ENCODE data around the gene CGB3. TPM values are rescaled to one million over a fixed set of nuclear protein-coding genes. Genes with fewer than 3 reads are reported as not detected.
"Not testable (repeated sequence)": the region's sequence is repeated elsewhere in the genome, so short reads cannot be mapped to it uniquely, and the experiment has no call there.

CGB3 gene
- total RNA-seq, 1 experiment from 2014 or later = not detected

GRCh38 chr19:49019242-49019932 lies 4.7 kb downstream of the CGB3 start:
- in situ Hi-C loops (cut with HindIII; ENCODE audit: low pct_unique_long_range_greater_than_20kb, low sequenced_read_pairs) = no loop called here
- peak; percentile 77 for DNase-seq (ENCODE audit: low read depth)

- in situ Hi-C loops (cut with HindIII; ENCODE audit: low pct_unique_long_range_greater_than_20kb, low sequenced_read_pairs); DNase-seq (ENCODE audit: low read depth): not testable (repeated sequence)
Observed at GRCh38 chr19:49018388-49019241, 5.5 kb downstream of the CGB3 start.

- no peak for DNase-seq (ENCODE audit: low read depth)
- in situ Hi-C loops (cut with HindIII; ENCODE audit: low pct_unique_long_range_greater_than_20kb, low sequenced_read_pairs) = no loop called here
Observed at GRCh38 chr19:49017666-49018351, 6.3 kb downstream of the CGB3 start.

GRCh38 chr19:49017041-49017665 lies 7.0 kb downstream of the CGB3 start, which contains the start of gene LHB:
Gene LHB (minus strand): TSS chr19:49017091. CDS start chr19:49017081, 10 bp downstream.
- DNase-seq (ENCODE audit: low read depth) = no peak
- in situ Hi-C loops (cut with HindIII; ENCODE audit: low pct_unique_long_range_greater_than_20kb, low sequenced_read_pairs) = no loop called here

- no peak for DNase-seq (ENCODE audit: low read depth)
- in situ Hi-C loops (cut with HindIII; ENCODE audit: low pct_unique_long_range_greater_than_20kb, low sequenced_read_pairs) = no loop called here
Observed at GRCh38 chr19:49016067-49016839, 7.9 kb downstream of the CGB3 start.

GRCh38 chr19:49014870-49015255 lies 9.3 kb downstream of the CGB3 start:
- in situ Hi-C loops (cut with HindIII; ENCODE audit: low pct_unique_long_range_greater_than_20kb, low sequenced_read_pairs) = no loop called here
- no peak for DNase-seq (ENCODE audit: low read depth)

- no peak for DNase-seq (ENCODE audit: low read depth)
- in situ Hi-C loops (cut with HindIII; ENCODE audit: low pct_unique_long_range_greater_than_20kb, low sequenced_read_pairs) = no loop called here
Observed at GRCh38 chr19:49014123-49014869, 9.8 kb downstream of the CGB3 start.

- no peak for DNase-seq (ENCODE audit: low read depth)
- in situ Hi-C loops (cut with HindIII; ENCODE audit: low pct_unique_long_range_greater_than_20kb, low sequenced_read_pairs) = no loop called here
Observed at GRCh38 chr19:49011194-49011593, 12.9 kb downstream of the CGB3 start.

GRCh38 chr19:49010453-49010852 lies 13.7 kb downstream of the CGB3 start:
- no peak for DNase-seq (ENCODE audit: low read depth)
- in situ Hi-C loops (cut with HindIII; ENCODE audit: low pct_unique_long_range_greater_than_20kb, low sequenced_read_pairs) = no loop called here

GRCh38 chr19:49009828-49010227 lies 14.3 kb downstream of the CGB3 start:
- in situ Hi-C loops (cut with HindIII; ENCODE audit: low pct_unique_long_range_greater_than_20kb, low sequenced_read_pairs) = no loop called here
- no peak for DNase-seq (ENCODE audit: low read depth)

- no peak for DNase-seq (ENCODE audit: low read depth)
- in situ Hi-C loops (cut with HindIII; ENCODE audit: low pct_unique_long_range_greater_than_20kb, low sequenced_read_pairs) = no loop called here
Observed at GRCh38 chr19:49006905-49007304, 17.2 kb downstream of the CGB3 start.

GRCh38 chr19:49004964-49005614 lies 19.0 kb downstream of the CGB3 start:
- in situ Hi-C loops (cut with HindIII; ENCODE audit: low pct_unique_long_range_greater_than_20kb, low sequenced_read_pairs) = no loop called here
- no peak for DNase-seq (ENCODE audit: low read depth)

GRCh38 chr19:49004133-49004532 lies 20.0 kb downstream of the CGB3 start:
- in situ Hi-C loops (cut with HindIII; ENCODE audit: low pct_unique_long_range_greater_than_20kb, low sequenced_read_pairs) = no loop called here
- DNase-seq (ENCODE audit: low read depth) = no peak

- no peak for DNase-seq (ENCODE audit: low read depth)
- in situ Hi-C loops (cut with HindIII; ENCODE audit: low pct_unique_long_range_greater_than_20kb, low sequenced_read_pairs) = no loop called here
Observed at GRCh38 chr19:48999481-49000325, 24.4 kb downstream of the CGB3 start.

- in situ Hi-C loops (cut with HindIII; ENCODE audit: low pct_unique_long_range_greater_than_20kb, low sequenced_read_pairs) = no loop called here
- DNase-seq (ENCODE audit: low read depth) = peak; percentile 54
Observed at GRCh38 chr19:48997972-48998371, 26.2 kb downstream of the CGB3 start.

- in situ Hi-C loops (cut with HindIII; ENCODE audit: low pct_unique_long_range_greater_than_20kb, low sequenced_read_pairs) = no loop called here
- DNase-seq (ENCODE audit: low read depth) = no peak
Observed at GRCh38 chr19:48994035-48994386, 30.1 kb downstream of the CGB3 start.
